Endothelial cell of umbilical vein (primary cell): ENCODE measurements around the gene PHPT1.

Experiments
- FOS ChIP-seq: IDR thresholded peaks from 2 replicates; pipeline ENCODE4 v1.6.1; 2011; ENCODE audit warnings: mild to moderate bottlenecking, low read length, moderate library complexity, borderline replicate concordance; ENCODE audit not compliant: insufficient read depth
- MYC ChIP-seq: IDR thresholded peaks from one replicate; pipeline ENCODE4 v1.6.1; 2011; ENCODE audit warnings: mild to moderate bottlenecking, low read depth, low read length
- POLR2A ChIP-seq: IDR thresholded peaks from 2 replicates; pipeline ENCODE4 v1.6.1; 2012; ENCODE audit warnings: low read depth, mild to moderate bottlenecking, control low read depth, low read length
- TF ChIP-seq, protein P1 (sequence below): IDR thresholded peaks from 2 replicates; pipeline ENCODE4 v1.6.1; 2011; ENCODE audit not compliant: insufficient read depth, insufficient read length
- TF ChIP-seq, protein P2 (sequence below), 2 donors: IDR thresholded peaks; 1 replicate in 1 of 2; 2 replicates in 1 of 2; pipeline ENCODE4 v1.5.1; 2011; ENCODE audit warnings: low read length in 2 of 2, mild to moderate bottlenecking in 2 of 2, moderate library complexity in 2 of 2, control low read depth in 1 of 2, inconsistent platforms in 1 of 2, low read depth in 1 of 2; ENCODE audit not compliant: insufficient read depth in 1 of 2; ENCODE audit errors: extremely low read depth in 1 of 2

DNA sequence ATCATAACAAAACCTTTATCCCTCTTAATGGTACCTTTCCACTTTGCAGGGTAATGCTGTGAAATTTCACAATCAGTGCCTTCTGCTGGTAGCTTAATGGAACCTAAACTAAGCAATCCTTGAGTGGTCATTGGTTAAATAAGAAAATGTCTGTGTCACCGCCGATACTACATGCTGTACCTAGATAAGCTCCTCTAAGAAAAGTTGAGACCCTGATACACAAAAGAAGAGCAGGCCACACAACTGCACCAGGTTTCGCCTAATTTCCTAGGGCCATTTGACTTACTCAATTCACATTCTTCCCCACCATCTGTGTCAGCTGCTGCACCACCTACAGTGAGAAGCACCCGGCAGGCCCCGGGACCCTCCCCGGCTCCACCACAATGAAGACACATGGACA, 25.9 kb downstream of the PHPT1 start:
- TF ChIP-seq, protein P1, sequence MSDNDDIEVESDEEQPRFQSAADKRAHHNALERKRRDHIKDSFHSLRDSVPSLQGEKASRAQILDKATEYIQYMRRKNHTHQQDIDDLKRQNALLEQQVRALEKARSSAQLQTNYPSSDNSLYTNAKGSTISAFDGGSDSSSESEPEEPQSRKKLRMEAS, result no peak
- TF ChIP-seq POLR2A (no peak), FOS (no peak), MYC (no peak)
- TF ChIP-seq, protein P2, sequence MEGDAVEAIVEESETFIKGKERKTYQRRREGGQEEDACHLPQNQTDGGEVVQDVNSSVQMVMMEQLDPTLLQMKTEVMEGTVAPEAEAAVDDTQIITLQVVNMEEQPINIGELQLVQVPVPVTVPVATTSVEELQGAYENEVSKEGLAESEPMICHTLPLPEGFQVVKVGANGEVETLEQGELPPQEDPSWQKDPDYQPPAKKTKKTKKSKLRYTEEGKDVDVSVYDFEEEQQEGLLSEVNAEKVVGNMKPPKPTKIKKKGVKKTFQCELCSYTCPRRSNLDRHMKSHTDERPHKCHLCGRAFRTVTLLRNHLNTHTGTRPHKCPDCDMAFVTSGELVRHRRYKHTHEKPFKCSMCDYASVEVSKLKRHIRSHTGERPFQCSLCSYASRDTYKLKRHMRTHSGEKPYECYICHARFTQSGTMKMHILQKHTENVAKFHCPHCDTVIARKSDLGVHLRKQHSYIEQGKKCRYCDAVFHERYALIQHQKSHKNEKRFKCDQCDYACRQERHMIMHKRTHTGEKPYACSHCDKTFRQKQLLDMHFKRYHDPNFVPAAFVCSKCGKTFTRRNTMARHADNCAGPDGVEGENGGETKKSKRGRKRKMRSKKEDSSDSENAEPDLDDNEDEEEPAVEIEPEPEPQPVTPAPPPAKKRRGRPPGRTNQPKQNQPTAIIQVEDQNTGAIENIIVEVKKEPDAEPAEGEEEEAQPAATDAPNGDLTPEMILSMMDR (IDR thresholded peaks at IDR 0.05; ENCODE audit: extremely low read depth in 1 of 2, insufficient read depth in 1 of 2, low read depth in 1 of 2, low read length in 2 of 2), result no peak
